Fibroblast of lung (primary cell): ENCODE measurements around the gene RRAGA.

ENCODE experiments used
- CTCF ChIP-seq, 2 donors: IDR thresholded peaks in 1 of 2; conservative IDR thresholded peaks in 1 of 2; 1 replicate in 1 of 2; 2 replicates in 1 of 2; pipeline ENCODE4 v1.5.1; 2011 to 2012; ENCODE audit warnings: low read length in 2 of 2, control low read depth in 1 of 2, inconsistent platforms in 1 of 2, low read depth in 1 of 2, mild to moderate bottlenecking in 1 of 2
- EZH2 ChIP-seq: IDR thresholded peaks from 2 replicates; pipeline ENCODE4 v1.5.1; 2012; ENCODE audit warnings: low read length, control low read depth, mild to moderate bottlenecking; ENCODE audit errors: missing control alignments

GRCh38 chr9:19028835-19029451, 20.3 kb upstream of the RRAGA start:
- TF ChIP-seq CTCF (conservative IDR thresholded peaks at IDR 0.05 in 1 of 2, IDR thresholded peaks at IDR 0.05 in 1 of 2; ENCODE audit: low read depth in 1 of 2, low read length in 2 of 2) (peak; percentile 67 to 70), EZH2 (no peak)
